HepG2 (cell line): Measurements from ENCODE around the gene TRIM8. TPM values are rescaled to one million over a fixed set of nuclear protein-coding genes. Genes with fewer than 3 reads are reported as not detected.

Source experiments
- ATAC-seq: fragments of 200-7000 bp; cut with Tn5 transposase; 3 replicates; pipeline ENCODE4 v1.9.1; 2020; ENCODE audit warnings: mild to moderate bottlenecking, moderate library complexity
- BruUV-seq: library from RNA; stranded (reverse); fragments of 400-500 nt; replicated peaks from 2 replicates; lab custom pipeline; 2021; lab: Mats Ljungman, UMichigan
- CTCF ChIA-PET: fragments of 300-600 bp; formaldehyde crosslinking; extraction: SDS; loops from one replicate; lab custom pipeline; 2021; ENCODE audit warnings: low total read pairs, inconsistent platforms, low intra/inter-chr PET ratio; lab: Yijun Ruan, JAX
- POLR2A ChIA-PET: fragments of 350-600 bp; sonication (Branson Sonifier 250); formaldehyde crosslinking; loops from one replicate; lab custom pipeline; 2020; ENCODE audit warnings: antibody characterized with exemption, inconsistent platforms; lab: Yijun Ruan, JAX
- DNase-seq: peaks from one replicate; pipeline ENCODE4 v3.0.0-alpha.2; 2015; ENCODE audit warnings: low spot score
- FAIRE-seq: peaks from 3 replicates; lab custom pipeline; 2011; peaks lifted over from hg19 to GRCh38; lab: Jason Lieb, UNC
- H2AFZ ChIP-seq: one replicate; pipeline ENCODE4 v1.6.1; 2011; ENCODE audit warnings: low read length, inconsistent platforms
- H3K27ac ChIP-seq: fragments of 300-600 bp; 3 replicates; pipeline ENCODE4 v1.8.0; 2011; ENCODE audit warnings: mixed run types, mild to moderate bottlenecking, mixed read lengths, low read length, inconsistent platforms; ENCODE audit not compliant: insufficient read depth; ENCODE audit errors: extremely low read length
- H3K27me3 ChIP-seq, 2 experiments: fragments of 200-600 bp in 1 of 2; 2 replicates in 1 of 2; 3 replicates in 1 of 2; pipeline versions ENCODE4 v1.6.0 to v1.8.0; 2011; ENCODE audit warnings: low read length in 2 of 2, mild to moderate bottlenecking in 2 of 2, moderate library complexity in 2 of 2, inconsistent platforms in 1 of 2; ENCODE audit not compliant: insufficient read depth in 2 of 2, control insufficient read depth in 1 of 2
- H3K36me3 ChIP-seq, 2 experiments: fragments of 200-600 bp in 1 of 2; replicated peaks in 1 of 2; 2 replicates in 1 of 2; 3 replicates in 1 of 2; pipeline versions ENCODE4 v1.5.1 to v1.8.0; 2011; ENCODE audit warnings: low read length in 2 of 2, inconsistent platforms in 1 of 2; ENCODE audit not compliant: insufficient read depth in 2 of 2, control insufficient read depth in 1 of 2
- H3K4me1 ChIP-seq: 2 replicates; pipeline ENCODE4 v1.5.1; 2012; ENCODE audit warnings: low read length, inconsistent platforms; ENCODE audit not compliant: insufficient read depth
- H3K4me2 ChIP-seq: 2 replicates; pipeline ENCODE4 v1.6.0; 2011; ENCODE audit warnings: low read depth, low read length, inconsistent platforms
- H3K4me3 ChIP-seq, 3 experiments: fragments of 200-600 bp in 1 of 3; sonication (generic), shearing (Covaris generic) in 1 of 3; replicated peaks in 1 of 3; 2 replicates each; pipeline ENCODE4 v1.5.1; 2011 to 2016; ENCODE audit warnings: low read length in 3 of 3, inconsistent platforms in 2 of 3, low read depth in 2 of 3, mild to moderate bottlenecking in 2 of 3, control low read depth in 1 of 3, mixed read lengths in 1 of 3; ENCODE audit not compliant: insufficient read depth in 1 of 3
- H3K79me2 ChIP-seq: one replicate; pipeline ENCODE4 v1.6.1; 2011; ENCODE audit warnings: low read length, inconsistent platforms; ENCODE audit not compliant: insufficient read depth
- H3K9ac ChIP-seq: 2 replicates; pipeline ENCODE4 v1.6.0; 2011; ENCODE audit warnings: mild to moderate bottlenecking, low read depth, low read length, inconsistent platforms; ENCODE audit not compliant: insufficient read depth
- H3K9me3 ChIP-seq: 2 replicates; pipeline ENCODE4 v1.5.1; 2012; ENCODE audit warnings: mild to moderate bottlenecking, low read length
- H4K20me1 ChIP-seq: 2 replicates; pipeline ENCODE4 v1.6.0; 2011; ENCODE audit warnings: inconsistent platforms, mild to moderate bottlenecking, low read length, moderate library complexity; ENCODE audit not compliant: insufficient read depth
- JUN ChIP-seq: sonication (generic); formaldehyde crosslinking; IDR thresholded peaks from 2 replicates; pipeline ENCODE4 v1.4.0; 2020; ENCODE audit warnings: mild to moderate bottlenecking, missing genetic modification reagents
- NFIB ChIP-seq: sonication (generic); formaldehyde crosslinking; IDR thresholded peaks from 2 replicates; pipeline ENCODE4 v1.9.0; 2021; ENCODE audit warnings: missing genetic modification reagents, mild to moderate bottlenecking, borderline replicate concordance
- SRSF1 ChIP-seq: fragments of 200-400 bp; formaldehyde crosslinking; optimal IDR thresholded peaks from 2 replicates; pipeline ENCODE3; 2017; ENCODE audit warnings: mild to moderate bottlenecking, low read depth, low read length, moderate library complexity
- ZNF24 ChIP-seq: fragments of 450-650 bp; IDR thresholded peaks from 2 replicates; pipeline ENCODE4 v1.6.1; 2017; ENCODE audit warnings: antibody characterized with exemption, mild to moderate bottlenecking
- WGBS: methylation state at CpG from one replicate; pipeline ENCODE4 v1.1.6; 2017; ENCODE audit warnings: low lambda C conversion rate; 5-methylcytosine and 5-hydroxymethylcytosine counted together
- in situ Hi-C: cut with HindIII; loops from 2 replicates; pipeline ENCODE4 v1.10.0; 2017; ENCODE audit warnings: low pct_unique_long_range_greater_than_20kb; ENCODE audit not compliant: extremely low pct_ligation_motif_present
- intact Hi-C: fragments of 100-400 bp; cut with micrococcal nuclease; formaldehyde crosslinking; loops from one replicate; pipeline ENCODE4 v1.10.0; 2022; ENCODE audit not compliant: unreplicated experiment
- polyA plus RNA-seq, 8 experiments: library from polyadenylated mRNA; depleted of rRNA in 3 of 8; stranded (reverse) in 7 of 8; unstranded in 1 of 8; fragments of >200 nt; fragmentation: Illumina TruSeq in 4 of 8; extraction: Trizol in 4 of 8; gene quantifications; 2 replicates each; pipeline versions ENCODE4 v1.2.1 to v1.2.3, GENCODE V29; 2011 to 2016; ENCODE audit warnings: low read depth in 4 of 8, missing spikeins in 1 of 8, mixed read lengths in 1 of 8; ENCODE audit not compliant: insufficient read depth in 1 of 8
- total RNA-seq, 5 experiments: library from RNA; depleted of rRNA; stranded (reverse); fragments of >200 nt; fragmentation: Illumina TruSeq; extraction: Trizol; gene quantifications; 2 replicates each; pipeline ENCODE4 v1.2.3, GENCODE V29; 2016; ENCODE audit warnings: low read depth in 1 of 5
- TF ChIP-seq, protein P1 (sequence below): sonication (generic); formaldehyde crosslinking; IDR thresholded peaks from 2 replicates; pipeline ENCODE4 v1.4.0; 2020; ENCODE audit warnings: mild to moderate bottlenecking, missing genetic modification reagents

Gene TRIM8
- total and polyA plus RNA-seq, 2 of the 13 experiments (the other 11 are each of a cell fraction or from before 2014, with no cell fraction given) = 38.9 to 66.5 TPM

GRCh38 chr10:102628451-102628911 lies 15.8 kb upstream of the TRIM8 start:
- ChIA-PET CTCF (no interaction called here), POLR2A (interaction anchor here (0.9 to 7.0 kb wide), 16 partner anchors 7 to 196 kb away, joined by 3 to 121 read pairs (median 5); partner anchors contain the start of genes ARL3, CUEDC2, SFXN2 and TRIM8)
- intact Hi-C loops = no loop called here
- H3K9ac ChIP-seq = no peak overlapping the region
- H3K9me3 ChIP-seq = no peaks in the 10 kb centered on the region
- no peak for TF ChIP-seq ZNF24
- no peak for TF ChIP-seq JUN (CRISPR knock-in tag)
- TF ChIP-seq SRSF1 = peak; percentile 10
- no peak for TF ChIP-seq NFIB
- TF ChIP-seq, protein P1, sequence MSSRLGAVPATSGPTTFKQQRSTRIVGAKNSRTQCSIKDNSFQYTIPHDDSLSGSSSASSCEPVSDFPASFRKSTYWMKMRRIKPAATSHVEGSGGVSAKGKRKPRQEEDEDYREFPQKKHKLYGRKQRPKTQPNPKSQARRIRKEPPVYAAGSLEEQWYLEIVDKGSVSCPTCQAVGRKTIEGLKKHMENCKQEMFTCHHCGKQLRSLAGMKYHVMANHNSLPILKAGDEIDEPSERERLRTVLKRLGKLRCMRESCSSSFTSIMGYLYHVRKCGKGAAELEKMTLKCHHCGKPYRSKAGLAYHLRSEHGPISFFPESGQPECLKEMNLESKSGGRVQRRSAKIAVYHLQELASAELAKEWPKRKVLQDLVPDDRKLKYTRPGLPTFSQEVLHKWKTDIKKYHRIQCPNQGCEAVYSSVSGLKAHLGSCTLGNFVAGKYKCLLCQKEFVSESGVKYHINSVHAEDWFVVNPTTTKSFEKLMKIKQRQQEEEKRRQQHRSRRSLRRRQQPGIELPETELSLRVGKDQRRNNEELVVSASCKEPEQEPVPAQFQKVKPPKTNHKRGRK (CRISPR knock-in tag) = no peak
- no peaks in the 10 kb centered on the region for H3K27me3 ChIP-seq
- H3K36me3 ChIP-seq = no peaks in the 10 kb centered on the region; a peak in 2 of 5 replicates
- no peaks in the 10 kb centered on the region for H3K79me2 ChIP-seq
- H3K27ac ChIP-seq = peak overlapping the region; percentile 54
- no peak overlapping the region for H2AFZ ChIP-seq
- no peaks in the 10 kb centered on the region for H4K20me1 ChIP-seq
- 0 out of 3 replicates have a peak, but pooled peaks have one; percentile 4 for ATAC-seq
- in situ Hi-C loops = no loop called here
- FAIRE-seq = no peak
- peaks cover 86% of the 10 kb centered on the region for H3K4me1 ChIP-seq
- H3K4me3 ChIP-seq = no peak overlapping the region
- no peak for DNase-seq
- 97% methylated on average over 11 of the region's 11 CpGs for WGBS
- H3K4me2 ChIP-seq = no peak overlapping the region
- no TSS peak for BruUV-seq
